KOPT-K1 (cell line): ENCODE results near the gene DEFB116.
"Not testable (repeated sequence)": the region's sequence is repeated elsewhere in the genome, so short reads cannot be mapped to it uniquely, and the experiment has no call there.

Experiments
- H3K27ac ChIP-seq: fragments of 200-600 bp; sonication (generic); 2 replicates; pipeline ENCODE4 v1.5.1; 2016; ENCODE audit warnings: antibody characterized with exemption, mild to moderate bottlenecking, low read depth, low read length; ENCODE audit not compliant: poor library complexity, severe bottlenecking
- H3K36me3 ChIP-seq: fragments of 200-600 bp; sonication (generic); 2 replicates; pipeline ENCODE4 v1.5.1; 2017; ENCODE audit warnings: antibody characterized with exemption, mild to moderate bottlenecking, low read length, moderate library complexity; ENCODE audit not compliant: insufficient read depth
- H3K9me3 ChIP-seq: fragments of 200-600 bp; sonication (generic); 2 replicates; pipeline ENCODE4 v1.5.1; 2017; ENCODE audit warnings: antibody characterized with exemption, low read length, mild to moderate bottlenecking; ENCODE audit not compliant: insufficient read depth, poor library complexity, severe bottlenecking

DEFB116 gene

GRCh38 chr20:31308535-31309162 is at the start of gene DEFB116:
Gene DEFB116, minus strand, starts transcription at chr20:31308585. Its CDS starts 0 bp downstream, at chr20:31308585.
- Histone ChIP-seq H3K9me3 (no peaks in the 10 kb centered on the region), H3K36me3 (no peaks in the 10 kb centered on the region), H3K27ac (no peak within 1 kb of the TSS)

GRCh38 chr20:31355981-31356380 is 47.6 kb upstream of the DEFB116 start:
- Histone ChIP-seq H3K36me3 (no peaks in the 10 kb centered on the region), H3K27ac (no peak overlapping the region), H3K9me3 (no peaks in the 10 kb centered on the region)

- no peak overlapping the region for H3K27ac ChIP-seq
- H3K9me3 ChIP-seq = no peaks in the 10 kb centered on the region
- H3K36me3 ChIP-seq = no peaks in the 10 kb centered on the region
These were observed 33.1 kb upstream of the DEFB116 start for GRCh38 chr20:31341470-31341869.

GRCh38 chr20:31330893-31331292 is 22.5 kb upstream of the DEFB116 start:
- H3K9me3 ChIP-seq = no peaks in the 10 kb centered on the region
- no peaks in the 10 kb centered on the region for H3K36me3 ChIP-seq

GRCh38 chr20:31322504-31322903 is 14.1 kb upstream of the DEFB116 start:
- Histone ChIP-seq H3K9me3 (peaks cover 10% of the 10 kb centered on the region), H3K27ac (no peak overlapping the region)

More at GRCh38 chr20:31330893-31331292, 22.5 kb upstream of the DEFB116 start:
- no peak overlapping the region for H3K27ac ChIP-seq

GRCh38 chr20:31284964-31285363 is 23.4 kb downstream of the DEFB116 start:
- not testable (repeated sequence) for H3K36me3 ChIP-seq, H3K27ac ChIP-seq, H3K9me3 ChIP-seq

More at GRCh38 chr20:31322504-31322903, 14.1 kb upstream of the DEFB116 start:
- no peaks in the 10 kb centered on the region for H3K36me3 ChIP-seq

GRCh38 chr20:31278178-31278577 is 30.2 kb downstream of the DEFB116 start:
- Histone ChIP-seq H3K36me3 (no peaks in the 10 kb centered on the region), H3K9me3 (no peaks in the 10 kb centered on the region), H3K27ac (no peak overlapping the region)

GRCh38 chr20:31274441-31274840 is 33.9 kb downstream of the DEFB116 start:
- Histone ChIP-seq H3K9me3 (peaks cover 15% of the 10 kb centered on the region), H3K36me3 (no peaks in the 10 kb centered on the region), H3K27ac (no peak overlapping the region)

- no peak overlapping the region for H3K27ac ChIP-seq
- no peaks in the 10 kb centered on the region for H3K9me3 ChIP-seq
- no peaks in the 10 kb centered on the region for H3K36me3 ChIP-seq
These were observed 48.0 kb downstream of the DEFB116 start for GRCh38 chr20:31260326-31260932.

- H3K9me3 ChIP-seq = no peaks in the 10 kb centered on the region
- H3K36me3 ChIP-seq = no peaks in the 10 kb centered on the region
- no peak within 1 kb of the TSS for H3K27ac ChIP-seq
These were observed 51.0 kb downstream of the DEFB116 start, which contains the start of gene DEFB115 for GRCh38 chr20:31257364-31257763. Gene DEFB115, plus strand, starts transcription at chr20:31257664. Its CDS starts 0 bp downstream, at chr20:31257664.

GRCh38 chr20:31256959-31257358 is 51.4 kb downstream of the DEFB116 start:
- no peaks in the 10 kb centered on the region for H3K9me3 ChIP-seq
- no peak overlapping the region for H3K27ac ChIP-seq
- no peaks in the 10 kb centered on the region for H3K36me3 ChIP-seq
